ENCODE results near the gene TPX2. TPM values are rescaled to one million over a fixed set of nuclear protein-coding genes. Genes with fewer than 3 reads are reported as not detected.
A peak's percentile ranks its signal among the peaks of the same experiment; 100 is the strongest.

The TPX2 gene
- total RNA-seq, 6 experiments from 2014 or later: 0.56 to 8.3 (median 2.8) TPM

DNA sequence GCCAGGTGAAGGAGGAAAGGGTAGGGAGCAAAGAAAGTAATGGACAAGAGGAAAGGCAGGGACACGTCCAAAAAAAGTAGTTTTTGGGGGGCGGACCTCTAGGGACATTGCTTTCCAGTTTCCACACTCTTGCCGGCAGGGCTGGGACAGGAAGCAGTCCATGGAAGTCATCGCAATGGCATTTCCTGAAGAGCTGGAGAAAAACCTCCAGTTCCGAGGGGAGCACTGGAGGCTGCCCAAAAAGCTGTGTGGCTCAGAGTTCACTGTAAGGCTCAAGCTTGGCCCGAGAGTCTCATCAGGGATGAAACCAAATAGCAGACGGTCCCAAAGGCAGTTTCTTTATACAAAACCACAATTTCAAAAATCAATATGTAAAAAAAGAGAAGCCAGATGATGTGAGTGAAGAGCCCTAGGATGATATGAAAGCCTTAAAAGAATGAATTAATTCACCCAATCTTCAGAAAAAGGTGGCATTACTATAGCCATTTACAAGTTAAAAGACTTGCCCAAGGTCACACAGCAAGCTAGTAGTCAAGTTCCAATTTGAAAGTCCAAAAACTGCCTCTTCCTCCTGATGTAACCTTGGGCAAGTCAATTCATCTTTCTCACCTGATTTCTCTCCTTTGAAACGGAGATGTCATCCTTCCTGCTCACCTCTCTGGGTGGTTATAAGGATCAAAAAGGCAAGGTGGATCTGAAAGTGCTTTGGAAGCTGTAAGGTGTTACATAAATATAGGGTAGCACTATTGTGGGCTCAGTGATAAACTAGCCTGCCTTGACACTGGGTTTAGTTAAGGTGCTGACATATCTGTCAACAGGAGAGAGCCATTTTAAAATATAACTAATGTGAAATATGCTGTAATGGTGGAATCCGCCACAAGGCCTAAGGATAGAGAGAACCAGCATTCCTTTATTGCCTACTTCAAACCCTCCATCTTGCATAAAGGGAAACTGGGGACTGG, 25.5 kb upstream of the TPX2 start:
- H3K36me3 ChIP-seq: no peaks in the 10 kb centered on the region
- ATAC-seq: peak; percentile 56 to 69 (median 62)
- TF ChIP-seq, protein P1, sequence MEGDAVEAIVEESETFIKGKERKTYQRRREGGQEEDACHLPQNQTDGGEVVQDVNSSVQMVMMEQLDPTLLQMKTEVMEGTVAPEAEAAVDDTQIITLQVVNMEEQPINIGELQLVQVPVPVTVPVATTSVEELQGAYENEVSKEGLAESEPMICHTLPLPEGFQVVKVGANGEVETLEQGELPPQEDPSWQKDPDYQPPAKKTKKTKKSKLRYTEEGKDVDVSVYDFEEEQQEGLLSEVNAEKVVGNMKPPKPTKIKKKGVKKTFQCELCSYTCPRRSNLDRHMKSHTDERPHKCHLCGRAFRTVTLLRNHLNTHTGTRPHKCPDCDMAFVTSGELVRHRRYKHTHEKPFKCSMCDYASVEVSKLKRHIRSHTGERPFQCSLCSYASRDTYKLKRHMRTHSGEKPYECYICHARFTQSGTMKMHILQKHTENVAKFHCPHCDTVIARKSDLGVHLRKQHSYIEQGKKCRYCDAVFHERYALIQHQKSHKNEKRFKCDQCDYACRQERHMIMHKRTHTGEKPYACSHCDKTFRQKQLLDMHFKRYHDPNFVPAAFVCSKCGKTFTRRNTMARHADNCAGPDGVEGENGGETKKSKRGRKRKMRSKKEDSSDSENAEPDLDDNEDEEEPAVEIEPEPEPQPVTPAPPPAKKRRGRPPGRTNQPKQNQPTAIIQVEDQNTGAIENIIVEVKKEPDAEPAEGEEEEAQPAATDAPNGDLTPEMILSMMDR (IDR thresholded peaks at IDR 0.05): no peak
- TF ChIP-seq POLR2A (IDR thresholded peaks at IDR 0.05): no peak
- H3K4me1 ChIP-seq: peaks cover 0 to 66% (median 34%) of the 10 kb centered on the region in 4 donors
- H3K9me3 ChIP-seq: no peaks in the 10 kb centered on the region
- no peak overlapping the region for H3K4me3 ChIP-seq
- 30% methylated on average over 9 of the region's 9 CpGs for WGBS (ENCODE audit: insufficient coverage, low coverage, low lambda C conversion rate, missing lambda C conversion rate)
- intact Hi-C loops (cut with DNase I): no loop called here
- peak overlapping the region; percentile 49 to 88 (median 82) for H3K27ac ChIP-seq
- DNase-seq: peak in 2 of 3 donors; percentile 56 to 59
- H3K27me3 ChIP-seq: no peaks in the 10 kb centered on the region

DNA sequence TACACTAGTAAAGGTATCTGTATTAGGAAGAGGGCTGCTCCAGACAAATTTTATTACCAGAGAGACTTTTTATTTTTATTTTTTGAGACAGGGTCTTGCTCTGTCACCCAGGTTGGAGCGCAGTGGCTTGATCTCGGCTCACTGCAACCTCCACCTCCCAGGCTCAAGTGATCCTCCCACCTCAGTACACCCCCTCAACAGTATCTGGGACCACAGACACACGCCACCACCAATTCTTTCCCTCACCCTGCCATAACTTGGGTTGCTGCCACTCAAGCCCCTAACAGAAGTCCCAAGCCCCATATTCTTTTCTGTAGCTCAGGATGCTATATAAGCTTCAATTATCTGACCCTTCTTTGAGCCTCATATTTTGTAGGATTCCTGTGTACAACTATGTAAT, 23.3 kb upstream of the TPX2 start:
- intact Hi-C loops (cut with DNase I): no loop called here
- Histone ChIP-seq H3K36me3 (no peaks in the 10 kb centered on the region), H3K9me3 (no peaks in the 10 kb centered on the region), H3K4me1 (peaks cover 0 to 74% (median 40%) of the 10 kb centered on the region in 4 donors), H3K4me3 (no peak overlapping the region), H3K27ac (no peak overlapping the region), H3K27me3 (no peaks in the 10 kb centered on the region)
- TF ChIP-seq POLR2A (IDR thresholded peaks at IDR 0.05): no peak
- TF ChIP-seq, protein P1 (IDR thresholded peaks at IDR 0.05): no peak
- WGBS (ENCODE audit: insufficient coverage, low coverage, low lambda C conversion rate, missing lambda C conversion rate): 36% methylated on average over 2 of the region's 3 CpGs
- ATAC-seq (no peak), DNase-seq (no peak)

DNA sequence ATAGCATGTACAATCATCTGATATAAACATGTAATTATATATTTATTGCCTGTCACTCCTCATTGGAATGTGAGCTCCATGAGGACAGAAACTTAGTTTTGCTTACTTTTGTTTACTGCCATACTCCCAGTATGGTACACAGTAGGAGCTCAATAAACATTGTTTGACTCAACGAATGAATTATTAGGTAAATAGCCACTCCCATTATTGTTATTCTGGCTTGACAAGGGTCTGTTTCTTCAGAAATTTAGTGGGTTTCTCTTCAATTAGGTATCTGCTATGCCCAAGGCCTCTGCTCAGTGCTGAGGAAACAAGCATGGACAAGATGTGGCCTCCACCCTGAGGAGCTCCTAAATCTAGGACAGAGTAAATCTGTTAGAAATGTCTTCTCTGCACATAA, 22.7 kb upstream of the TPX2 start:
- no peak for ATAC-seq
- Histone ChIP-seq H3K27me3 (no peaks in the 10 kb centered on the region), H3K9me3 (no peaks in the 10 kb centered on the region), H3K27ac (peak overlapping the region in 2 of 3 donors; percentile 0 to 29), H3K4me3 (no peak overlapping the region), H3K36me3 (no peaks in the 10 kb centered on the region), H3K4me1 (peaks cover 0 to 69% (median 38%) of the 10 kb centered on the region in 4 donors)
- no peak for TF ChIP-seq POLR2A (IDR thresholded peaks at IDR 0.05)
- TF ChIP-seq, protein P1 (IDR thresholded peaks at IDR 0.05): no peak
- WGBS (ENCODE audit: insufficient coverage, low coverage, low lambda C conversion rate, missing lambda C conversion rate): 47% methylated on average over 1 of the region's 1 CpG
- no peak for DNase-seq
- intact Hi-C loops (cut with DNase I): no loop called here

DNA sequence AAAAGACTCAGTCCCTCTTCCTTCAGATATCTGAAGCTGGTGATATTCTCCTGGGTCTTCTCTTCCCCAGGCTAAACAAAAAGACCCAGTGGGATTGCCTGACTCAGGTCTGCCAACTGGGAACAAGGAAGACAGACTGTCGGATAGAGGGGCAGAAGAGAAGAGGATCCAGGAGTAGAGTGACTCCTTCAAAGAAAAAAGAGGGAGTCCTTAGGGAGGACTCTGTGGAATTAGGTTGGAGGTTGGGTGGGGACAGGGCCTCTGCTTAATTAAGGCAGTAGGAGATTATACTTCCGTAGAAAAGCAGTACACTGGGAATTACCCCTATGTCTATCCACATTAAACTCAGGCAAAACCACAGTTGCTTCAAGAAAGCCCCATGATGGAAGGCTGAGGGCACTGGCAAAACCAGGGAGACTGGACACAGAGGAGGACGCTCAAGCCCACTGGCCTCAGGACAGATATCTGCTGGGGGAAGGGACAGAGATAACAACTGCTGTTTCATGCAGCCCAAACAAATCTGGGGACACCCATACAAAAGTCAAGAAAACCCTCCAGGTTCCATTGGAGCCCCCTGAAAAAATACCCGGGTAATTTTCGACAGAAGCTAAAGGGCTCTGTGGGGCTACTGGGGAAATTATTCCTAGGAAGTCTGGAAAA, 22.1 kb upstream of the TPX2 start:
- no peaks in the 10 kb centered on the region for H3K36me3 ChIP-seq

More for the DNA sequence above, 22.1 kb upstream of the TPX2 start:
- intact Hi-C loops (cut with DNase I): no loop called here
- no peak for ATAC-seq
- Histone ChIP-seq H3K4me1 (peaks cover 0 to 63% (median 35%) of the 10 kb centered on the region in 4 donors), H3K27ac (peak overlapping the region in 2 of 3 donors; percentile 0 to 29), H3K4me3 (no peak overlapping the region), H3K27me3 (no peaks in the 10 kb centered on the region), H3K9me3 (no peaks in the 10 kb centered on the region)
- WGBS (ENCODE audit: insufficient coverage, low coverage, low lambda C conversion rate, missing lambda C conversion rate): 65% methylated on average over 5 of the region's 5 CpGs
- no peak for TF ChIP-seq POLR2A (IDR thresholded peaks at IDR 0.05)
- TF ChIP-seq, protein P1 (IDR thresholded peaks at IDR 0.05): no peak
- DNase-seq: no peak
